ENCODE data around the gene BCL10.

DNA sequence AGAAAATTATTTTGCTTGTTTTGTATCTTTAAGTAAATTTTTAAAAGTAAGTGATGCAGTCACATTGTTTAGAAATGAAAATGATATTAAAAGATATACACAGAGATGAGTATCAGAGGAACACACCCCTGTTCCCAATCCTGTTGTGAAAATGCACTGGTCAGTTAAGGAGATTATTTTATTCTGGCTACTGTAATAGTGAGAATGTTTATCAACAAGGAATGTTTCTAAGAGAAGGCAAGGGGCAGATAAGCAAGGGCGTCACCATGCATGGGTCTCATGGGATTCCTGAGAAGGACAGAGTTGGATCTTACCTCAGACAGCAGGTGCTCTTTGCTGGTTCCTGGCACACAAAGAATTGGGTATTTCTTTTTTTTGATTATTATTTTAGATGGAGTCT, 38.8 kb downstream of the BCL10 start:
- TF ChIP-seq EZH2 (IDR thresholded peaks at IDR 0.05; ENCODE audit: borderline replicate concordance, low read depth, low read length, severe bottlenecking) = no peak
- TF ChIP-seq, protein P1, sequence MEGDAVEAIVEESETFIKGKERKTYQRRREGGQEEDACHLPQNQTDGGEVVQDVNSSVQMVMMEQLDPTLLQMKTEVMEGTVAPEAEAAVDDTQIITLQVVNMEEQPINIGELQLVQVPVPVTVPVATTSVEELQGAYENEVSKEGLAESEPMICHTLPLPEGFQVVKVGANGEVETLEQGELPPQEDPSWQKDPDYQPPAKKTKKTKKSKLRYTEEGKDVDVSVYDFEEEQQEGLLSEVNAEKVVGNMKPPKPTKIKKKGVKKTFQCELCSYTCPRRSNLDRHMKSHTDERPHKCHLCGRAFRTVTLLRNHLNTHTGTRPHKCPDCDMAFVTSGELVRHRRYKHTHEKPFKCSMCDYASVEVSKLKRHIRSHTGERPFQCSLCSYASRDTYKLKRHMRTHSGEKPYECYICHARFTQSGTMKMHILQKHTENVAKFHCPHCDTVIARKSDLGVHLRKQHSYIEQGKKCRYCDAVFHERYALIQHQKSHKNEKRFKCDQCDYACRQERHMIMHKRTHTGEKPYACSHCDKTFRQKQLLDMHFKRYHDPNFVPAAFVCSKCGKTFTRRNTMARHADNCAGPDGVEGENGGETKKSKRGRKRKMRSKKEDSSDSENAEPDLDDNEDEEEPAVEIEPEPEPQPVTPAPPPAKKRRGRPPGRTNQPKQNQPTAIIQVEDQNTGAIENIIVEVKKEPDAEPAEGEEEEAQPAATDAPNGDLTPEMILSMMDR (IDR thresholded peaks at IDR 0.05; ENCODE audit: borderline replicate concordance, extremely low read depth, low read length, poor library complexity, severe bottlenecking) = no peak
